ENCODE results near the gene RASSF1.

Gene RASSF1

GRCh38 chr3:50365080-50365841 is 24.6 kb upstream of the RASSF1 start:
- no peak for DNase-seq

GRCh38 chr3:50364573-50365079 is 24.0 kb upstream of the RASSF1 start:
- DNase-seq: no peak

GRCh38 chr3:50359760-50360110 is 19.1 kb upstream of the RASSF1 start:
- DNase-seq: no peak

DNA sequence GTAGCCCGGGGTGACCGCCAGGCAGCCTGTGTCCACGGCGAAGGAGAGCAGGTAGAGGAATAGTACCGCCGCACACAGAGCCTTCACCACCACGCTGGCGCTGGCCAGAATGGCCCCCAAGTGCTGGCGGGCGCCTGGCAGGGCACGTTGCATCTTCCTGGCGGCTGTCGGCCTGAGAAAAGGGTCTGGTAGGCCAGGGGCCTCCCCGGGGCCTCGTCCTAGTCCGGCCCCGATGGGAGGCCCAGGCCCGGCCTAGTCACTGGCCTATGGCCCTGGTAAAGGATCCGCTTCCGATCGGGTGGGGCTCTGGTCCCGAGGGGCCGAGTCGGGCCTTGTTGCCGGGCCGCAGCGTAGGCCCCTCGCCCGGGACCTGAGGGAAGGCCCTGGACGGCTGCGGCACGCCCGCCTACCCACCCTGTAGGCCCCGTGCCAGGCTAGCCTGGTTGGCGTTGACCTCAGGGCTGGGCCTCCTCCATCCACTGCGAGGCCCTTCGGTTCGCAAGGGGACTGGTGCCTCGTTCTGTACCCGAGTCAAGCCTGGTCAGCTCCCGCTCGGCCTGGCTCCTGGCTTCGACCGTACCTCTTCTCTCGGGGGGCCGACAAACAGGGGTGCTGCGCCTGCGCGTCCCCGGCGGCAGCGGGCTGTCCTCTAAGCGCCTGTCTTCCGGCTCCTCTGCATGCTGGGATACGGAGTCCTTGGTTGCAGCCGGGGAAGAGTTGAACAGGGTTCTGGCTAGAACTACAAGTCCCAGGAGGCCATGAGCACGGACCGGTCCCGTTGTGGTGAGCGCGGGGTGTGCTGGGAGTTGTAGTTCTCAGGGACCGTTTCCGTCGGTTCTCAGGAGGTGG is 18.5 kb upstream of the RASSF1 start, which contains the start of gene TMEM115:
TSS of gene TMEM115 (minus strand) at position 611 of the 849 bp plus-strand sequence. CDS start at position 153, 458 bp downstream.
- DNase-seq: peak; percentile 95 to 97

DNA sequence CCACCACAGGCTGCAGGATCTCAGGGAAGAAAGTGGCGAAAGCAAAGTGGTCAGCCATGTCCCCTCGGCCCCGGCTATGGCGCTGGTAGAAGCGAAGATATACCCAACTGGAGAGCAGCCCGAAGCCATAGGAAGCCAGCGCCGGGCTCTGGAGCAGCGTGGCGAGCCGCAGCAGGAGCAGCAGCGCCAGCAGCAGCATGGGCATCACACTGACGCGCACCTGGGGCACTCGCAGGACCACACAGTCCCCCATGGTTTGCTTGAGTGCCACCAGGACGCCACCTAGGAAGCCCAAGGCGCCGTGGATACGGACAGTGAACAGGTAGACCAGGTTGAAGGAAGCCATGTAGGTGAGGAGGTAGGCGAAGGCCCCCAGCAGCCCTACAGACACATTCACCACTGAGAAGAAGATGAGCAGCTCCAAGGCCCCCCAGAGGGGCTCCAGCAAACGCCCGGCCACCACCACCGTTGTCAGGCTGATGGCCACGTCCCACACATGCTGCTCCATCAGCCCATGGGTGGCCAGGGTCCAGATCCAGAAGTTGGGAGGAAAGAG is 17.8 kb upstream of the RASSF1 start:
- DNase-seq: no peak

DNA sequence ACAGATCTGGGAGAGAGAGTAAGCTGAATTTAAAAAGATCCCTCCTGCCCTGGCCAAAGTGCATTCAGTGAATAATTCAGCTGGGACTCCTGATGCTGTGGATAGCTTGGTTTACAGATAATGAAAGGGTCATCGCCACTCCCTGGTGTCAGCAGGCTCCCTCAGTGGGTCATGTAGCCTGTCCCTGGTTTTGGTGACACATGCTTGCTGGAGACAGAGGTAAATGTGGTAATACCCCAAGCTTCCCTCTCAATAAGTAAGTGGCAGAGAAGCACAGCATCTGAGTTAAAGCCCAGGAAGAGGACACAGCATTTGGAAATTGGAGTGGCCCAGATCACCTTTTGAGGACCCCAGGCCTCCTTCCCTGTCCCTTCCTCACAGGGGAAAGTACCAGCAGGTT is 16.8 kb upstream of the RASSF1 start:
- no peak for DNase-seq

DNA sequence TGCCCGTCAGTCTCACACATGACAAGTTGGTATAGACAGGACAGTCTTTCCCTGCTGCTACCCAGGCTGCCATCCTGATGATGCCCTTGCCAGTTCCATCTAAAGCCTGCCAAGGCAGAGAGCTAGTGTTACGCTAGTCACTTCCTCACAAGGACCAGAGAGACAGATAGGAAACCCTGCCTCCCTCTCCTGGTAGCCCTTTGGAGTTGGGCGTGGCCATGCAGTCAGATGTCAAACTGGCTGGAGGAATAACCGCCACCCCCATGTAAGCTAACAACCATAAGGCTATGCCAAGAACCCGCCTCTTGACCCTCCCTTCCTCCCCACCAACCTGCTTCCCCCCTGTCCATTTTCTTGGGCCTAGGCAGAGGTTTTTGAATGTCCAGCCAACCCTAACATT is 15.9 kb upstream of the RASSF1 start:
- no peak for DNase-seq

GRCh38 chr3:50355829-50356552 is 15.4 kb upstream of the RASSF1 start:
- no peak for DNase-seq

GRCh38 chr3:50354850-50355249 is 14.2 kb upstream of the RASSF1 start:
- DNase-seq: no peak

GRCh38 chr3:50354186-50354764 is 13.6 kb upstream of the RASSF1 start:
- no peak for DNase-seq

- no peak for DNase-seq
Measured at GRCh38 chr3:50353245-50354004, 12.8 kb upstream of the RASSF1 start.

DNA sequence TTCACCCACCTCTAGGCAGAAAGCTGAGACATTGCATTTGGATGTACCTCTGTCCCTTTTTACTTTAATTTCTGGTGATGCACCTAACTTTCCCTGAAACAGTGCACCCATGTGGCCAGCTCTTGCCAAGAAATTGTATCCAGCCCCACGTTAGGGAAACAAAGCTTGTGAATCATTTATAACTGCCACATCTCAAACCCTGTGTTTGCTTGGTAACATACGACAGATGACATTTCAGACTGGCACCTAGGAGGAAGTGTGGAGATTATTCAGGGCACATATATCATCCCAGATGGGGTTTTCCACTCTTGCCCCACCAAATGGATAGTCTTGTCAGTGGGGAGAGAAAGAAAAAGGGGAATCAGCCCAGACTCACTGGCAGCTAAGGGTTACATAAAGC is 12.1 kb upstream of the RASSF1 start:
- no peak for DNase-seq

GRCh38 chr3:50351323-50351697 is 10.7 kb upstream of the RASSF1 start:
- no peak for DNase-seq

- DNase-seq: peak; percentile 82 to 90
Measured at GRCh38 chr3:50350527-50351322, 10.1 kb upstream of the RASSF1 start, which contains the start of the genes CYB561D2 and NPRL2. CYB561D2 (plus strand) TSS chr3:50350862; CDS start chr3:50351434, 572 bp downstream. NPRL2 (minus strand) TSS chr3:50350775; CDS start chr3:50350652, 123 bp downstream.

DNA sequence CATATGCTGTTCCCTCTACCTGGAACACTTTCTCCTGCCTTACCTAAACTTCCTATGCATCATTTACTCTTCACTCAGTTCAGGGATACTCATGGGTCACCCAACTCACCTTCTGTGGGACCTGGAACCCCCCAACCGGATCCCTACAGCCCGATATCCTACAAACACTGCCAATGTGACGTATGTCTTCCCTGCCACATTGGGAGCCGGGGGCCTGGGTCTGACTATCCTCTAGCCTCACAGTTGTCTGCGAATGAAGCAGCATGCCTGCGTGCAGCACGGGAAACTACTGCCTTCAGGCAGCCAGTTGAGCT is 9.5 kb upstream of the RASSF1 start:
- DNase-seq: no peak

DNA sequence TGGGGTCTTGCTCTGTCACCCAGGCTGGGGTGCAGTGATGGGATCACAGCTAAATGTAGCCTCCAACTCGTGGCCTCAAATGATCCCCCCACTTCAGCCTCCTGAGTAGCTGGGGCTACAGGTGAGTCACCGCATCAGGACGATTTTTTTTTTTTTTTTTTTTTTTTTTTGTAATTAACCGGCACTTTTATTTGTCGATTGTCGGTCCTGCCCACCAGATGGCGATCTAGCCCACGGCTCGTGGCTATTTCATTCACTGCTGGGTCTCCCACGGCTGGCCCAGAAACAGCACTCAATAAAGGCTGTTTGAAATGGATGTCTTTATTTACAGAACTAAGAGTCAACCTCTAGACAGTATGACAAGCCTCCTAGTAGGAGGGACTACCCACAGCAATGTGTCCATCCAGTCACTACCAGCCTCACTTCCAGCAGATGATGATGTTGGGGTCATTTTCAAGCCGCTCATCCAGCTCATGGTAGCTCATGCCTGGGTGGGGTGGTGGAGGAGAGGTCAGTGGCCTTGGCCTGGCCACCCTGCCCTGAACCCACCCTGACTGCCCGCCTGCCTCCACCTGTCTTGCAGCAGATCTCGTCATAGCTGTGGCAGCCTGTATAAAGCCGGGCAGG is 6.7 kb upstream of the RASSF1 start:
- peak; percentile 47 to 62 for DNase-seq

DNA sequence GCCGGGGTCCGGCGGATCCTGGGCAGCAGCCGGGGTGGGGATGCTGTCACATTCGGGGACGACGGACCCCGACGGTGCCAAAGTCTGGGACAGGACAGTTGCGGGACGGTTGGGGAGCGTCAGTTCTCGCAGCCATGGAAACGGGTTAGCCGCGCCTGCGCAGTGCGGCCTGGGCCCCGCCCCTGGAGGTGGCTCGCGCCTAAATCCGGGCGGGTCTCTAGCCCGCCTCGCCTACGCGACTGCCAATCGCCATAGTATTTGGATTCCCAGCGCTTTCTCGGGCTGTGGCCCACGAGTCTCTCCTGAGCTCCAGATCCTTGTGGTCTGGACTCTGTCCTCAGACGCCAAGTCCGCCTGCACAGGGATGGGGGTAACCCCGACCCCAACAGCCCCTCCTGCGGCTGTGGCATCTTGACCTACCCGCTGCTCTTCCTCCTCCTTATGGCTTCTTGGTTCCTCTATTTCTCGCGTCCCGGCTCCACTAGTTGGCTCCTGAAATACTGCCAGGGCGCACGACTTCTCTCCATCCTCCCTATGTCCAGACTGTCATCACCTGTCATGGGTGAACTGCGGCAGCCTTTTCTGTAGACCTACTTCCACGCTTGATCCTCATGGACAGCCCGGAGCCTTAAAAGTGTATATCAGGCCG is 5.1 kb upstream of the RASSF1 start, which contains the start of gene ZMYND10:
TSS of gene ZMYND10 (minus strand) at position 147 of the 649 bp plus-strand sequence. CDS start 153 bp downstream, outside the sequence.
- peak; percentile 43 to 59 for DNase-seq

GRCh38 chr3:50345008-50345407 is 4.4 kb upstream of the RASSF1 start:
- no peak for DNase-seq

- no peak for DNase-seq
Measured at GRCh38 chr3:50342813-50343633, 2.4 kb upstream of the RASSF1 start.

All from NCI-H524 (cell line).